Gastrocnemius medialis (tissue), 4 donors: ENCODE data around the gene WNK2. TPM values are rescaled to one million over a fixed set of nuclear protein-coding genes. Genes with fewer than 3 reads are reported as not detected.
"Not testable (repeated sequence)": the region's sequence is repeated elsewhere in the genome, so short reads cannot be mapped to it uniquely, and the experiment has no call there.

Source experiments
- ATAC-seq, 2 donors: fragments of 150-250 bp; one replicate each; pipeline ENCODE4 v1.9.1; 2016
- DNase-seq, 2 donors: peaks; one replicate each; pipeline ENCODE4 v3.0.0-alpha.2; 2019
- H3K27ac ChIP-seq, 4 donors: fragments of 200-600 bp; sonication (generic); 1 replicate in 1 of 4; 2 replicates in 3 of 4; pipeline ENCODE4 v1.5.1; 2016 to 2018; ENCODE audit warnings: mild to moderate bottlenecking in 2 of 4, moderate library complexity in 1 of 4
- H3K27me3 ChIP-seq, 3 donors: fragments of 200-600 bp; sonication (generic) in 2 of 3; 1 replicate in 1 of 3; 2 replicates in 2 of 3; pipeline versions ENCODE4 v1.5.1 to v1.6.0; 2016 to 2019; ENCODE audit warnings: mild to moderate bottlenecking in 1 of 3, moderate library complexity in 1 of 3
- H3K36me3 ChIP-seq, 2 donors: fragments of 200-600 bp; sonication (generic) in 1 of 2; one replicate each; pipeline ENCODE4 v1.5.1; 2017 to 2018
- H3K4me1 ChIP-seq, 2 donors: fragments of 200-600 bp; sonication (generic) in 1 of 2; one replicate each; pipeline ENCODE4 v1.5.1; 2016 to 2017; ENCODE audit warnings: mild to moderate bottlenecking in 2 of 2
- H3K4me3 ChIP-seq, 4 donors: fragments of 200-600 bp; sonication (generic) in 3 of 4; 1 replicate in 1 of 4; 2 replicates in 3 of 4; pipeline ENCODE4 v1.5.1; 2016 to 2019; ENCODE audit warnings: mild to moderate bottlenecking in 2 of 4
- H3K9me3 ChIP-seq, 3 donors: fragments of 200-600 bp; sonication (generic) in 2 of 3; 1 replicate in 1 of 3; 2 replicates in 2 of 3; pipeline ENCODE4 v1.5.1; 2016 to 2019
- CTCF ChIP-seq, 5 experiments: fragments of 450-650 bp in 3 of 5; fragments of 200-600 bp in 2 of 5; sonication (generic) in 2 of 5; IDR thresholded peaks in 4 of 5; conservative IDR thresholded peaks in 1 of 5; 1 replicate in 4 of 5; 2 replicates in 1 of 5; pipeline ENCODE4 v1.5.1; 2016 to 2019; ENCODE audit warnings: antibody characterized with exemption in 5 of 5, mild to moderate bottlenecking in 3 of 5, moderate library complexity in 3 of 5
- POLR2A ChIP-seq, 2 donors: fragments of 450-650 bp; IDR thresholded peaks; one replicate each; pipeline ENCODE4 v1.6.1; 2017; ENCODE audit warnings: antibody characterized with exemption in 2 of 2, mild to moderate bottlenecking in 2 of 2, moderate library complexity in 2 of 2
- in situ Hi-C, 4 donors: fragments of 200-750 bp; cut with MboI; loops; one replicate each; pipeline versions ENCODE4 v1.15.0 to v1.8.0; 2017; ENCODE audit warnings: low sequenced_read_pairs in 4 of 4
- intact Hi-C: fragments of 100-400 bp; cut with DNase I; formaldehyde crosslinking; loops from one replicate; pipeline ENCODE4 v1.15.1; 2023; ENCODE audit warnings: low total_unique reads
- total RNA-seq, 4 donors: library from RNA; depleted of rRNA; stranded (reverse); fragments of >200 nt; gene quantifications; one replicate each; pipeline versions ENCODE4 v1.1.0 to v1.2.3, GENCODE V29; 2016

Gene WNK2
- total RNA-seq, 4 donors from 2014 or later = 11.3 to 43.0 (median 24.7) TPM

GRCh38 chr9:93246526-93246925 is 62.6 kb downstream of the WNK2 start:
- no peak for ATAC-seq
- Histone ChIP-seq H3K4me1 (peaks cover 14 to 29% of the 10 kb centered on the region in 2 donors), H3K36me3 (no peaks in the 10 kb centered on the region), H3K27ac (no peak overlapping the region), H3K4me3 (no peak overlapping the region), H3K27me3 (no peaks in the 10 kb centered on the region), H3K9me3 (no peaks in the 10 kb centered on the region)
- TF ChIP-seq CTCF (IDR thresholded peaks at IDR 0.05 in 4 of 5, conservative IDR thresholded peaks at IDR 0.05 in 1 of 5) (no peak), POLR2A (IDR thresholded peaks at IDR 0.05) (no peak)
- in situ Hi-C loops = no loop called here
- intact Hi-C loops = no loop called here
- no peak for DNase-seq

GRCh38 chr9:93247099-93247865 is 63.3 kb downstream of the WNK2 start:
- no peaks in the 10 kb centered on the region for H3K36me3 ChIP-seq
- ATAC-seq (no peak), DNase-seq (no peak)
- no peaks in the 10 kb centered on the region for H3K27me3 ChIP-seq
- no peak for TF ChIP-seq POLR2A (IDR thresholded peaks at IDR 0.05)
- peak overlapping the region in 2 of 4 donors; percentile 56 to 63 for H3K27ac ChIP-seq
- no peaks in the 10 kb centered on the region for H3K9me3 ChIP-seq
- no peak overlapping the region for H3K4me3 ChIP-seq
- in situ Hi-C loops = no loop called here
- intact Hi-C loops = no loop called here
- peaks cover 14 to 29% of the 10 kb centered on the region in 2 donors for H3K4me1 ChIP-seq

GRCh38 chr9:93247892-93248291 is 64.0 kb downstream of the WNK2 start:
- Histone ChIP-seq H3K9me3 (no peaks in the 10 kb centered on the region), H3K4me3 (no peak overlapping the region), H3K27me3 (no peaks in the 10 kb centered on the region), H3K36me3 (no peaks in the 10 kb centered on the region), H3K27ac (peak overlapping the region in 2 of 4 donors; percentile 56 to 63), H3K4me1 (peaks cover 14 to 29% of the 10 kb centered on the region in 2 donors)
- in situ Hi-C loops = no loop called here
- intact Hi-C loops = no loop called here
- ATAC-seq = peak in 1 of 2 donors; percentile 35
- TF ChIP-seq POLR2A (IDR thresholded peaks at IDR 0.05) = no peak
- TF ChIP-seq CTCF (IDR thresholded peaks at IDR 0.05 in 4 of 5, conservative IDR thresholded peaks at IDR 0.05 in 1 of 5) = no peak
- DNase-seq = peak in 1 of 2 donors; percentile 56

GRCh38 chr9:93248386-93249040 is 64.6 kb downstream of the WNK2 start:
- TF ChIP-seq POLR2A (IDR thresholded peaks at IDR 0.05) = no peak
- no peak for TF ChIP-seq CTCF (IDR thresholded peaks at IDR 0.05 in 4 of 5, conservative IDR thresholded peaks at IDR 0.05 in 1 of 5)
- Histone ChIP-seq H3K36me3 (no peaks in the 10 kb centered on the region), H3K4me1 (peaks cover 14 to 29% of the 10 kb centered on the region in 2 donors), H3K4me3 (no peak overlapping the region), H3K27ac (peak overlapping the region in 2 of 4 donors; percentile 56 to 63), H3K9me3 (no peaks in the 10 kb centered on the region), H3K27me3 (no peaks in the 10 kb centered on the region)
- peak; percentile 42 to 44 for ATAC-seq
- peak in 1 of 2 donors; percentile 41 for DNase-seq
- intact Hi-C loops (no loop called here), in situ Hi-C loops (no loop called here)

GRCh38 chr9:93250185-93250584 is 66.2 kb downstream of the WNK2 start:
- DNase-seq = no peak
- ATAC-seq = no peak
- Histone ChIP-seq H3K36me3 (no peaks in the 10 kb centered on the region), H3K4me1 (peaks cover 11 to 23% of the 10 kb centered on the region in 2 donors), H3K4me3 (no peak overlapping the region), H3K27me3 (no peaks in the 10 kb centered on the region), H3K27ac (no peak overlapping the region), H3K9me3 (no peaks in the 10 kb centered on the region)
- in situ Hi-C loops = no loop called here
- no peak for TF ChIP-seq CTCF (IDR thresholded peaks at IDR 0.05 in 4 of 5, conservative IDR thresholded peaks at IDR 0.05 in 1 of 5)
- no peak for TF ChIP-seq POLR2A (IDR thresholded peaks at IDR 0.05)
- intact Hi-C loops = no loop called here

GRCh38 chr9:93251309-93251708 is 67.4 kb downstream of the WNK2 start:
- peak in 1 of 2 donors; percentile 2 for DNase-seq
- in situ Hi-C loops, H3K27me3 ChIP-seq, H3K4me3 ChIP-seq, H3K36me3 ChIP-seq, H3K9me3 ChIP-seq, intact Hi-C loops, H3K27ac ChIP-seq, ATAC-seq: not testable (repeated sequence)
- peaks cover 8 to 15% of the 10 kb centered on the region in 2 donors for H3K4me1 ChIP-seq
